ENCODE data around the gene LIN7A. TPM values are rescaled to one million over a fixed set of nuclear protein-coding genes. Genes with fewer than 3 reads are reported as not detected.
"Not testable (repeated sequence)": the region's sequence is repeated elsewhere in the genome, so short reads cannot be mapped to it uniquely, and the experiment has no call there.

LIN7A gene
- total RNA-seq, 1 experiment from 2014 or later, result 16.2 TPM

DNA sequence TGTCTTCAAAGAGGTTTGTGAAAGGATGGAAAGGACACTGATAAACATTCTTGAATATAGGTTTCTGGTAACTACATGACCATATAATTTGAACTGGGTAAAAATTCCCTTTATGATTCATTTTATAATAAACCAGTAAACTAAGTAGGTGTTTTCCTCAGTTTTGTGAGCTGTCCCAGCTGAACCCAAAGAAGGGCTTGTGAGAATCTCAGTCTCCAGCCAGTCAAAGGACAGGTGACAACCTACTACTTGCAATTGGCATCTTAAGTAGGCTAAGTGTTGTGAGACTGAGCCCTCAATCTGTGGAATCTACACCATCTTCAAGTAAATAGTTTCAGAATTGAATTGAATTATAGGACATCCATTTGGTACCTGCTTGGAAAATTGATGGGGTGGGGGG lies 145.9 kb downstream of the LIN7A start:
- BruUV-seq (replicated peaks), result no TSS peak
- ChIA-PET CTCF (no interaction called here), POLR2A (no interaction called here)
- Histone ChIP-seq H3K4me3 (ENCODE audit: low read depth, low read length) (no peak overlapping the region), H3K36me3 (ENCODE audit: control insufficient read depth, insufficient read depth, low read length) (no peaks in the 10 kb centered on the region), H3K4me1 (no peaks in the 10 kb centered on the region), H3K27me3 (replicated peaks; ENCODE audit: control insufficient read depth, insufficient read depth, low read length) (no peaks in the 10 kb centered on the region), H3K9me3 (no peaks in the 10 kb centered on the region)
- intact Hi-C loops (cut with micrococcal nuclease; ENCODE audit: unreplicated experiment), result no loop called here
- H3K36me3 Mint-ChIP-seq (ENCODE audit: insufficient read depth, unreplicated experiment), result no peaks in the 10 kb centered on the region
- TF ChIP-seq CTCF (IDR thresholded peaks at IDR 0.05; ENCODE audit: insufficient read depth in 1 of 2, low read depth in 1 of 2, low read length in 1 of 2, severe bottlenecking in 1 of 2, unreplicated experiment in 1 of 2), result no peak
- H3K4me3 Mint-ChIP-seq (ENCODE audit: unreplicated experiment), result no peak overlapping the region
- H3K27me3 Mint-ChIP-seq (ENCODE audit: insufficient read depth, unreplicated experiment), result peaks cover 2% of the 10 kb centered on the region
- DNase-seq, result no peak
- H3K4me1 Mint-ChIP-seq (ENCODE audit: low read depth, unreplicated experiment), result no peaks in the 10 kb centered on the region
- no peak overlapping the region for H3K27ac Mint-ChIP-seq (ENCODE audit: unreplicated experiment)
- no peaks in the 10 kb centered on the region for H3K9me3 Mint-ChIP-seq (ENCODE audit: unreplicated experiment)

DNA sequence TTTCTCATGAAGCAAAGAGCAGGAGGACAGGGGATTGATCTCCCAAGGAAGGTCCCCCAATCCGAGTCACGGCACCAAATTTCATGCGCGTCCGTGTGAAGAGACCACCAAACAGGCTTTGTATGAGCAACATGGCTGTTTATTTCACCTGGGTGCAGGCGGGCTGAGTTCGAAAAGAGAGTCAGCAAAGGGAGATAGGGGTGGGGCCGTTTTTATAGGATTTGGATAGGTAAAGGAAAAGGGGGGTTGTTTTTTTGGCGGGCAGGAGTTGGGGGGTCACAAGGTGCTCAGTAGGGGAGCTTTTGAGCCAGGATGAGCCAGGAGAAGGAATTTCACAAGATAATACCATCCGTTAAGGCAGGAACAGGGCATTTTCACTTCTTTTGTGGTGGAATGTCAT lies 149.3 kb downstream of the LIN7A start:
- H3K9me3 ChIP-seq; POLR2A ChIA-PET; H3K27me3 Mint-ChIP-seq (ENCODE audit: insufficient read depth, unreplicated experiment); H3K27ac Mint-ChIP-seq (ENCODE audit: unreplicated experiment); H3K4me1 ChIP-seq; H3K4me3 ChIP-seq (ENCODE audit: low read depth, low read length); DNase-seq; H3K36me3 Mint-ChIP-seq (ENCODE audit: insufficient read depth, unreplicated experiment); H3K9me3 Mint-ChIP-seq (ENCODE audit: unreplicated experiment); H3K36me3 ChIP-seq (ENCODE audit: control insufficient read depth, insufficient read depth, low read length); intact Hi-C loops (cut with micrococcal nuclease; ENCODE audit: unreplicated experiment); CTCF ChIA-PET; H3K4me3 Mint-ChIP-seq (ENCODE audit: unreplicated experiment); H3K4me1 Mint-ChIP-seq (ENCODE audit: low read depth, unreplicated experiment); H3K27me3 ChIP-seq (replicated peaks; ENCODE audit: control insufficient read depth, insufficient read depth, low read length); BruUV-seq (replicated peaks): not testable (repeated sequence)

DNA sequence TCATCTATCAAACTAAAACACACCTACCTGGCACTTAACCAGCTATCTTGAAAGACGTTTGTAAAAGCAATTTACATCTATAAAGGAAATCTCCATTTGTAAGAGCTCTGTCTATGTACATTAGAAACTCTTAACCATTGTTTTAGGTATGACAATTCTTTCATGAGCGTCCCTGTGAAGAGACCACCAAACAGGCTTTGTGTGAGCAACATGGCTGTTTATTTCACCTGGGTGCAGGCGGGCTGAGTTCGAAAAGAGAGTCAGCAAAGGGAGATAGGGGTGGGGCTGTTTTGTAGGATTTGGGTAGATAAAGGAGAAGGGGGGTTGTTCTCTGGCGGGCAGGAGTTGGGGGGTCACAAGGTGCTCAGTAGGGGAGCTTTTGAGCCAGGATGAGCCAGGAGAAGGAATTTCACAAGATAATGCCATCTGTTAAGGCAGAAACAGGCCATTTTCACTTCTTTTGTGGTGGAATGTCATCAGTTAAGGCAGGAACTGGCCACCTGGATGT lies 154.7 kb downstream of the LIN7A start:
- intact Hi-C loops (cut with micrococcal nuclease; ENCODE audit: unreplicated experiment); POLR2A ChIA-PET; H3K4me3 Mint-ChIP-seq (ENCODE audit: unreplicated experiment); H3K9me3 ChIP-seq; H3K27me3 Mint-ChIP-seq (ENCODE audit: insufficient read depth, unreplicated experiment); H3K9me3 Mint-ChIP-seq (ENCODE audit: unreplicated experiment); H3K4me3 ChIP-seq (ENCODE audit: low read depth, low read length); H3K4me1 Mint-ChIP-seq (ENCODE audit: low read depth, unreplicated experiment); H3K4me1 ChIP-seq; DNase-seq; H3K27me3 ChIP-seq (replicated peaks; ENCODE audit: control insufficient read depth, insufficient read depth, low read length); H3K27ac Mint-ChIP-seq (ENCODE audit: unreplicated experiment); BruUV-seq (replicated peaks); H3K36me3 ChIP-seq (ENCODE audit: control insufficient read depth, insufficient read depth, low read length); H3K36me3 Mint-ChIP-seq (ENCODE audit: insufficient read depth, unreplicated experiment); CTCF ChIA-PET: not testable (repeated sequence)

- no peaks in the 10 kb centered on the region for H3K4me1 Mint-ChIP-seq (ENCODE audit: low read depth, unreplicated experiment)
- no peak for TF ChIP-seq CTCF (IDR thresholded peaks at IDR 0.05; ENCODE audit: insufficient read depth in 1 of 2, low read depth in 1 of 2, low read length in 1 of 2, severe bottlenecking in 1 of 2, unreplicated experiment in 1 of 2)
- no TSS peak for BruUV-seq (replicated peaks)
These were observed 156.4 kb downstream of the LIN7A start for GRCh38 chr12:80781313-80781712.

More at GRCh38 chr12:80781313-80781712, 156.4 kb downstream of the LIN7A start:
- 0 out of 2 replicates have a peak, but pooled peaks cover 4% of the 10 kb centered on the region for H3K4me1 ChIP-seq
- H3K4me3 ChIP-seq (ENCODE audit: low read depth, low read length), result no peak overlapping the region
- no peaks in the 10 kb centered on the region for H3K36me3 ChIP-seq (ENCODE audit: control insufficient read depth, insufficient read depth, low read length)
- ChIA-PET POLR2A (no interaction called here), CTCF (no interaction called here)
- no peak overlapping the region for H3K4me3 Mint-ChIP-seq (ENCODE audit: unreplicated experiment)
- no peaks in the 10 kb centered on the region for H3K27me3 ChIP-seq (replicated peaks; ENCODE audit: control insufficient read depth, insufficient read depth, low read length)
- no peak for DNase-seq
- no peak overlapping the region for H3K27ac Mint-ChIP-seq (ENCODE audit: unreplicated experiment)
- intact Hi-C loops (cut with micrococcal nuclease; ENCODE audit: unreplicated experiment), result no loop called here
- H3K27me3 Mint-ChIP-seq (ENCODE audit: insufficient read depth, unreplicated experiment), result no peaks in the 10 kb centered on the region
- no peaks in the 10 kb centered on the region for H3K36me3 Mint-ChIP-seq (ENCODE audit: insufficient read depth, unreplicated experiment)
- H3K9me3 Mint-ChIP-seq (ENCODE audit: unreplicated experiment), result no peaks in the 10 kb centered on the region
- no peaks in the 10 kb centered on the region for H3K9me3 ChIP-seq
